GM20000 (cell line): Measurements from ENCODE around the gene ACVR1B.

Source experiments
- DNase-seq: peaks from one replicate; pipeline ENCODE4 v3.0.0; 2012; ENCODE audit warnings: low spot score
- CTCF ChIP-seq: IDR thresholded peaks from 2 replicates; pipeline ENCODE4 v1.5.1; 2012; ENCODE audit warnings: mild to moderate bottlenecking, control low read depth; ENCODE audit errors: extremely low read depth, missing control alignments

ACVR1B gene

DNA sequence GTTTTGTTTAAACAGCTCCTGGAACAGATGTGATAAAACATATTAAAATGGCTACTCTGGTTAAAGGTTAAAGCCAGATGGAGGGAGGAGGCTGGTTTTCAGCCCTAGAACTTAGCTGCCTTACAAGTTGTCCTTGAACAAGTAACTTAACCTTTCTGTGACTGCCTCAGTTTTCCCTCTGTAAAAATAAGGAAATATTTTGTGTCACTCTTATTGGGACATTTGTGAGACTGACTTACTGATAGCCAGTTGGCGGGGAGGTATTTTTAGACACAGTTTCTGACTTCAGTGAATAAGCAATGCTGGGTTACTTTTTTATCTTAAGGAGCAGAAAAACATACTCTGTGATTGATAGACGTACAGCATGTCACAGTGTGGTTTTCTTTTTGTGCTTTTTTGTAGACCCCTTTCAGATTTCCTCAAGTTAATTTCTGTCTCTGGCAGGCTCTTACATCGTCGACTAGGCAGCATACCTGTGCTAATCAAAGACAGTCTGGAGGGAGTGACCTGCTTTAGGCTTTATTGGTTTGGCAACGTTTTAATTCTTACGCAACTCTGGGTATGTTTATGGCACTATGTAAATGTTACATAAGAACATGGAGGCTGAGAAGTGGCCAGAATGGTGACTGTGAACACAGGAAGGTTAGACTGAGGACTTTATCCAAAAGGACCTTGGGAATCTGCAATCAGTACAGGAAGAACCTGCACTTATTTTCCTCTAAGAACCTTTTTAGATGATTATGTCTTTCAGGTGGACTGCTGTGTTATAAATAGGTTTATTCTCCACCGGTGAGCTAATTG lies 3.3 kb downstream of the ACVR1B start:
- no peak for DNase-seq
- no peak for TF ChIP-seq CTCF

- DNase-seq, result no peak
- TF ChIP-seq CTCF, result no peak
Observed at GRCh38 chr12:51955702-51956101, 4.2 kb downstream of the ACVR1B start.

DNA sequence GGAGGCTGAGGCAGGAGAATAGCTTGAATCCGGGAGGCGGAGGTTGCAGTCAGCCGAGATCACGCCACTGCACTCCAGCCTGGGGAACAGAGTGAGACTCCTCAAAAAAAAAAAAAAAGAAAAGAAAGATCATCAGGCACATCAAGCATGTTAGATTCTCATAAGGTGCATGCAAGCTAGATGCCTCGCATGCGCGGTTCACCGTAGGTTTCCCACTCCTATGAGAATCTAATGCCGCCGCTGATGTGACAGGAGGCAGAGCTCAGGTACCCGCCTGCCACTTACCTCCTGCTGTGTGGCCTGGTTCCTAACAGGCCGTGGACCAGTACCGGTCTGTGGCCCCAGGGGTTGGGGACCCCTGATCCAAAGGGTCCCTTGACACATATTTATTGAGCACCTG lies 7.0 kb downstream of the ACVR1B start:
- no peak for DNase-seq
- no peak for TF ChIP-seq CTCF

GRCh38 chr12:51959211-51959610 lies 7.7 kb downstream of the ACVR1B start:
- no peak for TF ChIP-seq CTCF
- DNase-seq, result no peak

GRCh38 chr12:51959921-51960320 lies 8.4 kb downstream of the ACVR1B start:
- TF ChIP-seq CTCF, result no peak
- no peak for DNase-seq

DNA sequence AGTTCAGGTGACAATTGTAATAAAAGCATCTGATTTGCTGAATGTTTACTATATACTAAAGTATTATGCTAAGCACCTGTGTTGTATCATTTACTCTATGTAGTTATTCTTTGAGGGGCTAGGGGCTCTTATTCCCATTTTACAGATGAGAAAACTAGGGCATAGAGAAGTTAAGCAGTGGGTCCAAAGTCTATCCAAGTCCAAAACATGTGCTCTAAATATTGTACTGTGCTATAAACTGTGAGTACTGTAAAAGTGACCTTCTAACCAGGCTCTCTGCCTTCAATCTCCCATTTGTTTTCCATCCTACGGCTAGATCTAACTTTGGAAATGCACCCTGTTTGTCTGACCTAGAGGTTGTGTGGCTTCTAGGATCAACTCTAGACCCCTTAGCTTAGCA lies 9.0 kb downstream of the ACVR1B start:
- TF ChIP-seq CTCF, result no peak
- DNase-seq, result no peak

DNA sequence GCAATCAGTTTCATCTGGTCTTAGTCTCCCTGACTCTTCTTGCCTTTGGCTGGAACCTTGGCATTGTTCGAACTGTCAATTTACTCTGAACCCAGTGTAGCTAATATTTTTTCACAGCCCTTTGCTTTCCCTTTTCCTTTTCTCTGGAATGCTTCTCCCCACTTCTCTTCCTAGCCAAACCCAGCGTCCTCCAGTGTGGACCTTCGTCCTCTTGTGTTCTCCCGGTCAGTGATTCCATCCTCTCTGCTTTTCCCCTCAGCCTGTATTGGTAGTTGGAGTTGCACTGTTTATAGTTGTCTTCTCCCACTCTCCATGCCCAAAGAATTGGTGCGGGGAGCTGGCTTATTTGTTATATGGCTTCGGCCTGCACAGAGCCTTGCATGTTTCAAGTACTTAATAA lies 9.4 kb downstream of the ACVR1B start:
- TF ChIP-seq CTCF, result no peak
- DNase-seq, result no peak
